Left forelimb (tissue), 1 donor: ENCODE measurements around the gene NPAS3.

ENCODE experiments used
- DNase-seq: peaks from one replicate; pipeline ENCODE4 v3.0.0-alpha.2; 2018; ENCODE audit warnings: low spot score

Gene NPAS3

DNA sequence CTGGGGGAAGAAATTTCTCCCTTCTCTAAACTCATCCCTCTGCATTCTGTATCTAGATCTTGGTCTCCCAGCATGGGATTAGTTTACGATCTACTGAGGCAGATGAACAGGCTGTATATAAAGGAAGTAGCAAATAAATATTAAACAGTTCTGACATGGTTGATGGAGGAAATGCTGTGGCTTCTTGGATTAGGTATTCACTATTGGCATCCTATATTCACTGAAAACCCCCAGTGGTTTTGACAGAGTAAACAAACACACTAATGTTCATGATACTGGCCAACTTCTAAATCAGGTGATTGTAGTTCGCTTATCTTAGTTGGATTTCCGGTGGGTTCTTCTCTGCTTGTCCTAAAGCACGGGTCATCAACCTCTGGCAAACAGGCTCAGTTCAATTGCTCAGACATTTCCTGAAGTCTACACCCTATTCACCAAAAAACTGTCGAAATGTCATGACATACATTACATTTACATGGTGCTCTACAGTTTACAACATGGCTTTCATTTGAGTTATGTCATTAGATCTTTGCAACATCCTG lies 578.3 kb downstream of the NPAS3 start:
- DNase-seq = no peak

DNA sequence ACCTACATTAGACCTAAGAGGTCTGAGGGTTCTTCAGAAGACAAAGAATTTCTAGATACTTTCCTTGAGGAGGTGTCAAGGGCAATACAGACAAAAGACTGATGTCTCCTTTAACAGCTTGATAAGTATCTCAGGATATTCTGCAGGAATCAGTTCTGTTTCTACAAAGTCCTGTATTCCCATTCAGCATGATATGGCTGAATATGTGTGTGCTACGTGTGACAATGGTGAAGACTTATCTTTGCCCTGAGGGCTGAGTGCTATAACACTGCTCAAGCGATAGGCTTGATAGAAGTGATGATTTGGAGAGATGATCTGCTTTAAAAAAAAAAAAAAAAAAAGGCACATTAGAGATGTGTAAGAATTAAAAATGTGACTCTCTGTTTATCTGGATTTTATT lies 582.5 kb downstream of the NPAS3 start:
- no peak for DNase-seq

DNA sequence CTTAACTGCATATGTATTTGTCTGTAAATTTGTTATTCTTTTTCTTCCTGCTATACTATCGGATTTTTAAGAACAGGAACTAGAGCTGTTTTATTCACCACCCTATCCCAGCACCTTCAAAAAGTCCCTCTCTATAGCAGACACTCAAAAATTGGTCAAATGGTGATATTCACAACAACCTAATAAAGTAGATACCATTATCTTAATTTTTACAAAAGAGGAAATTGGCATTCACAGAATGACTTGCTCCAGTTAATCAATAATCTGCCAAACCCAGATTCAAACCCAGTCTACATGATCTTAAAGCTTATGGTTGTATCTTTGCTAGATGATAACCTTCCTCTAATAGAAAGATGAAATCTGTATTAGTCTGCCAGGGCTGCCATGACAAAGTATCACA lies 585.6 kb downstream of the NPAS3 start:
- DNase-seq = no peak

DNA sequence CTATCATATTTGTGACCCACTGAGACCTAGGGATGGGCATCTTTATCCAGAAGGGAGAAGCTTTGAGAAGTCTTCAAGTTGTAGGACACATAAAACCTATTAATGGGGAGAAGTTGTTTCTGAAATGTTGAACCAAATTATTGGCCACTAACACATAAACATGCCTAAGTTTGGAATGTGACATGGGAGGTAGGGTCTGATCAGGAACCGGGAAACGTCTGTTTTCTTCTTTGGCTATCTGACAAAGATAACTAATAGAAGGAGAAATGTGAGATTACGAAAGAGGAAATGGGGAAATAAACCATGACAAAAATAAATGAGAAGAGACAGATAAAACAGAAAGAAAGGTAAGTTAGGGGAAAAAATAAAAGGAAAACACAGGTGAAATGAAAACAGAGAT lies 586.9 kb downstream of the NPAS3 start:
- no peak for DNase-seq

DNA sequence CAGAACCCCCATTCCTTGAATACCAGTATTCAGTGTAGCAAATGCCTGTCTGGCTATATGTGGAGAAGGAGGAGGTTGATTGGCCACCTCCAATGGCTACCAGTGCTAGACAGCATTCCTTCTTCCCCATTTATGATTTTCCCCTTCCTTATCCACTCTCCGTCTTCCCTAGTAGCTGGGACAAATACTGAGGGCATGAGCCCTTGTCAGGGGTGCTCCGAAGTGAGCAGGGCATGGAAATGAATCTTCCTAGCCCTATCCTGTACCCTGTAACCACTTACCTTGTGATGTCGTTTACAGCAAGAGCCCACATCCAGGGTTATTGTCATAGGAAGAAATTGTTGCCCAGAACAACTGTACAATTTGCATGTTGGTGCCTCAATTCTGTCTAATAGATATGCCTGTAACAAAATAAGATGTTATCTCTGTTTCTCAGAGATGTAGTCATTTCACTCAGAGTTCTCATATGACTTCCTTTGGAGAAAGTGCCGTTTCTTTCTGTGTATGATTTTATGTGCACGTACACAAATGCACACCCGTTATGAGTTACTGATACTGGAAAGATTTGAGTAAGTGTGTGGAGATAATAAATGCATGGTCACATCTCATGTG lies 588.5 kb downstream of the NPAS3 start:
- DNase-seq = no peak

DNA sequence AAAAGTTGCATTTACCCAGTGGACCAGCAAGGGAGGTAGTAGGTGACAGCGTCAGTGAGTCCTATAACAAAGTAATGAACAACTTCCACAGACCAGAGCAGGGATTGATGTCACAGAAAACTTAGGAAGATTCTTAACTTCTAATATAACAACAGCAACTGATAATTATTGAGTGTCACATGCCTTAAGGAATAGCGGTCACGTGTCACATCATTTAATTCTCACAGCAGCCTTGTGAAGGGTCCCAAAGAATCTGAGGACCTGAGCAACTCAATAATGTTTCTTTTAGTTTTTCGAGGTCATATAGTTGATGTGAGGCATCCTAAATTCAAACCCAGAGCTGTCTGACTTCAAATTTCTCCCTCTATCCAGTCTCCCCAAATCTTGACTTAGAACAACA lies 590.0 kb downstream of the NPAS3 start:
- DNase-seq = no peak

DNA sequence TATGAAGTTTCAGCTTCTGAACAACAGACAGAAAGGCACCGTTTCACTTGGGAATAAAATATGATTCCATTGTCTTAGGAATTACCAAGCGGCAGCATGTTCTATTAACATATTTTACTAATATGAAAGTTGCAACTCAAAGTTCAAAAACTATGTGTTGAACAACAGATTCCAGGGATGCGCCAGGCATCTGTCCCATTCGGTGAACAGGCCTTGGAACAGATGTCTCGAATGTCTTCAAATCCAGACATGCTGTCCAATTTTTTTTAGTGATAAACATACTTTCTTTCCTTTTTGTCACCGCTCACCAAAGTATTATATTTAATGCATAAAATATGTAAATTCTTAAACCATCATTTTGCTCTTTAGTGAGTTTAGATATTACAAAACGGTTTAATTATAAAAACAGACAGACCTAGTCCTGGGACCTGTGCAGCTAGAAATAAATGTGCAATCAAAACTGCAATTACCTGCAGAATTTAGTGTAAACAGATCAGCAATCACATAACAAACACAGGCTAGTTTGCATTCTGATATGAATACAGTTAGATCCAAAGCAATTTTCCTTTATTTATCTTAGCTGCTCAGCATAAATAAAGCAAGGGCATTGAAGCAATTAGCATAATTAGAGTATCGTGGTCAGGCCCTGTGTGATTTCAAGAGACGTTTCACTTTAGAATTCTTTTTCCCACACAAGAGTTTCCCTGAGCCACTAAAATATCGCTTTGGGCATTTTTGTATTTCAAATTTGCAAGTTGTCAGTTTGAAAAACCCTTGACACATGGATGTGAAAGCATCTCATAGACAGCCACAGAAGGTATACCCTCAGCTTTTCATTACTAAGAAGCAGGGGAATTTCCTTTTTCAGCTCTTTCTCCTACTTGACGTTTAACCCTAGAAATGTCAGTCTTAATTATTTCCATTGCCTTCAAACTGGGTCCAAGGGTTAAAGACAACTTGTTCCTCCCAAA lies 591.4 kb downstream of the NPAS3 start:
- DNase-seq = no peak

DNA sequence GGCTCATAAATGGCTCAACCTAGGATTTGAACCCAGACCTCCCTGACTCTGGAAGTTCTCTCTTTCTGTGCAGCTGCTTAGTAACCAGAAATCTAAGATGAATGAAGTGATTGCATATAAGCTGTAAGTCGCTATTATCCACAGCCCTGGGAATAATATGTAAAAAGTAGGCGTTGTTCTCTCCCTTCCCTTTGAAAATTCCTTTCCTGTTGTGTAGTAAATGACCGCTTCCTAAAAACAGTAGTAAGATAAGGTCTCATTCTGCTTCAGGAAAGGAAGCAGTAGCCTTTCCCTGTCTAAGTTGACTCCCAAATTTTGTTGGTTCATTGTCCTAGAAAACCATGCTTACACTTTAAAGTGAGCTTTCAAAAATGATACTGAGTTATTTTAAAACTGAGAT lies 593.9 kb downstream of the NPAS3 start:
- no peak for DNase-seq

DNA sequence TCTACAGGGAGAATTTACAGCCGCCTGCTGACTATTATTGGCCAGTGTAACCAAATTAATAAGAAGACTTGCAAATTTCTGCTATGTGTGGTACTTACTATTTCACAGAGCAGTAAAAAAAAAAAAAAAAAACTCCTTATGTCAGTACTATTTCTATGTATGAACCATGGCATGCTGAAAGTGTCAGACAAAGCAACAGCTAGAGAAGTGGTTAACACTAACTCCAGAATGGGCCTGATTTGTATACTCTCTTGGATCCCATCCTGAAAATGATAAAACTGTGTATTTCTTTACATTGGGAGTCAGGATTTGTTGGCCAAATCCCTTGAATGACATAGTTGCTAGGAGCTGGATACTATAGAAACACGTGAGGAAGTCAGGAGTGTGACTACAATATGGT lies 595.4 kb downstream of the NPAS3 start:
- no peak for DNase-seq

DNA sequence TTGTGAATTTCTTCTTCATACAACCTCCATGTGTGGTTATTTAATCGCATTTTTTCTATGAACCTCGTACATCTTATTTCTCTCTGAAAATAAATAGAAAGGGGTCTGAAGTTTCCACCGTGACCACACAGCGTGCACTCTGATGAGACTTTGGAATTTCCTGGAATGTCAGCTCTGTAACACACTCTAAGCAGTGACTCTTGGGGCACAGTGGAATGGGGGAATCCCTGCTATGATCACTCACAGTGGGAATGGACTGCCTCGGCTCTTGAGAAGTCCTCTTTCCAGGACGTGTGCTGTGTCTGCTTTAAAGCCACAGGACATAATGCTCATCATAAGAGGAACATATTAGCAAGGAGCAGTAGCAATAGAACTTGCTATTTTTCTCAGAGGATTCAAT lies 596.0 kb downstream of the NPAS3 start:
- DNase-seq = no peak

DNA sequence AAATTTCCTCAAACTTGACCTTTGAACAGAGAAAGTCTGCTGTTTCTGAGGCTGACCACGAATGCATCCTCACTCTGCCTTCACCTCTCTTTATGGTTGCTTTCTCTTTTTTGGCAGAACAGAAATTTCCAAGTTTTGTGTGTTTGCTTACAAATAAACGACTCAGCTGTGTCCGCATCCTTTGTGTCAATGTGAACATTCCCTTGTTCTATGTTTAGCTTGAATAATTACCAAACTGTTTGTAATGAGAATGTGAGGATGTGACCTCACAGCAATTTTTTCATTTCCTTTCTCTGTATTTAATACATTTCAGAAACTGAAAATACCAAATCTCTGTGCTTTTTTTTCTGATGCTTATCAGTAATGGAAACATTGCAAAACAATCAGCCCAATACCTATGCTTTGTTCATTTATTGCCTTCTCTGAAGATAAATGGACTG lies 601.3 kb downstream of the NPAS3 start:
- no peak for DNase-seq

DNA sequence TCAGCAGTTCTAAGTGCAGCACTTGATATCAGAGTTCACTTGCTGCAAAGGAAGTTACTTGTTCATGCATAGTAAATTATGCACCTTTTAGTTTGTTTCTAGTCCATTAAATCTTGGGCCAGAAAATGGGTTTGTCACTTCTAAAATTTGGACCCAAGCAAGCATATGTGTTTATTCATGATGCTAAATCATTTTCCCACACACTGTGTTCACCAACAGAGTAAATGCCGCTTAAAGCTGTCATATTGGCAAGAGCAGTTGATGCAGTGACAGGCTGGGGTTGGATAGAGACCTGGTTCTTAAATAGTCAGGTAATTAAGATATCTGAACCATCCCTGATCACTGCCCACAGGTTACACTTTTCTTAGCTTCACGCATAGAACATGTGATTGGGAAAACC lies 602.5 kb downstream of the NPAS3 start:
- no peak for DNase-seq

DNA sequence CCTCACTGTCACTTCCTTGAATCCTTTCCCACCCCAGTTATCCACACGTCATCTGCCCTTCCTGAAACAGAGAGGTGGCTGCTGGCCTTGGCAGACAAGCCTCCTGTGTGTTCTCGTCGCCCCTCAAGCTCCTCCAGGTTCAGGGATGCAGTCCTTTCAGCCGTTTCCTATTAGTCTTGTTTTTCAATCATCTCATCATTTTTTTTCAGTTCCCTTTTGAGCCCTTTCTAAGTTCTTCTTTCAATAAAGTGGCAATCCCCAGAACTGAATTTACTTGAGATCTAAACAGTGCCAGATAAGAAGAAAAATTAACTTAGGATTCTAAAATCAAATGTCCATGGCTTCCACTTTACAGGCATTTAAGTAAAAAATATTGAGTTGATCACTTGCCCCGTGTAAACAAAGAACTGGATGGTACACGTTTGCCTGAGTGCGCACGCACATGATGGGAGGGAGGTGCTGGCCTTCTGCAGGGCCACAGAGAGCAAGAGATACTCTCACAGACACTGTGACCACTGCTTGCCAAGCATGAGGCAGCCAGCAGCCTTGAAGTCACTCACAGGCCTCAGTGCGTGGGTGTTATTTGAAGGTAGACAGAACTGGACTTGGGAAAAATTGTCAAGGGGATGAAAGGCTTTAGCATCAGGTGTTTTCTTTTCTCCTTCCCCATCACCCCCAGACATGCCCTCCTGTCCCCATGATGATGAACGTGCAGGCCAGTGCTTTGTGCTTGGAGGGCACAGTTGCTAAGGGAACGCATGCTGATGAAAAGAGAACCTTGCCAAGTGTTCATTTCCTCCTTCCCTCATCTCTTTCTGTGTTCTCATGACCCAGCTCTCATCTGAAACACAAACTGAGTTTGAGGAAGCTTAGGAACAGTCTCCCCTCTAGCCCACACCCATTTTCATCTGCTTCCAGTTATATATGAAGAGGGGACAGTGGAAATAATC lies 603.9 kb downstream of the NPAS3 start:
- no peak for DNase-seq

DNA sequence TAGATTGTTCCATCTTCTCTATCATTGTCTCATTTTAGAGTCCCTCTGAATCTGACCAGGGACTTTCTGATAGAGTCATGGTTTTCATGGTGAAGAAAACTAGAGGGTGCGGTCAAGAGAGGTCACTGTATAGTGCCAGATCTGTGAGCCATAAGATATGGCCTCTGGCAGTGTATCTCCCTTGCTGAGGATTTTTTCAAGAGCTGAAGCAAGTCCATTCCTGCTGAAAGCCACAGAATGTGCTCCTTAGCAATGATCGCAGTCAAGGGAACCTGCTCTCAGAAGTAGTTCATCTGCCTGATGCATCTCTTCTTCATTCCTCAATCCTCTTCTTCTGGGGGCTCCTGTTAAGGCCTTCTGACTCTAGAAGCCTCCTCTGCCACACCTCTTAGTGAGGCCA lies 607.0 kb downstream of the NPAS3 start:
- DNase-seq = no peak

DNA sequence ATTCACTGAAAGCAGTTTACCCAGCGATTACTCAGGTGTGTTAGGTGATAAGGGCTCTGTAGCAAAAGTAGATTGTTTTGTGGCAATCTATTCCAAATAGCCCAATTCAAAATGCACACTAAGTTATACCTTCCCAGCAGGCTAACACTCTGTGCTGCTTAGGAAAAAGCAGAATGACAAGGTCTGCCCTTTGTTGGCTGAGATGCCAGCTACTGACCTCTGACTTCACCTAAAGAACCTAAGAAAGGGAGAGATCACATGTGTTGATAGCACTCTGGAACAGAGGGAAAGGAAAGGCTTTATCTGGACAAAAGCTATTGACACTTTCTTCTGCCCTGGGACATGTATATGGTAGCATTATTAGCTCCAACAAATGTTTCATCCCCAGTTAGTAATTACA lies 609.9 kb downstream of the NPAS3 start:
- DNase-seq = no peak

DNA sequence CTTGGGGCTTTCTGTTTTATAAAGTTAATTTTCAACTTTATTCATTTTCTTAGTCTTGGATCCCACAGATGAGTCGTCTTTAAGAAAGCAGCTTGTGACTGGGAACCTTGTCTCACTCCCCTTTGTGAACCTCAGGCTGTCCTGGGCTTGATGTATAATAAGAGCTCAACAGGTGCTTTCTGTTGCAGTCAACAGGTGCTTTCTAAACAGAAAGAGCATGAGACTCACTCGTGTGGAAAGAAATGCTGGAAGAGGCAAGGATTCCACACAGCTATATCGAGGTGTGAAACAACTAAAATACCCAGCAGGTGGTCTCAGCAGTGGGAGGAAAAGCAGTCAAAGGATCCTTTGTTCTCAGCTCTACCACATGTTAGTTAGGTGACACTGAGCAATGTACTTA lies 613.3 kb downstream of the NPAS3 start:
- no peak for DNase-seq

DNA sequence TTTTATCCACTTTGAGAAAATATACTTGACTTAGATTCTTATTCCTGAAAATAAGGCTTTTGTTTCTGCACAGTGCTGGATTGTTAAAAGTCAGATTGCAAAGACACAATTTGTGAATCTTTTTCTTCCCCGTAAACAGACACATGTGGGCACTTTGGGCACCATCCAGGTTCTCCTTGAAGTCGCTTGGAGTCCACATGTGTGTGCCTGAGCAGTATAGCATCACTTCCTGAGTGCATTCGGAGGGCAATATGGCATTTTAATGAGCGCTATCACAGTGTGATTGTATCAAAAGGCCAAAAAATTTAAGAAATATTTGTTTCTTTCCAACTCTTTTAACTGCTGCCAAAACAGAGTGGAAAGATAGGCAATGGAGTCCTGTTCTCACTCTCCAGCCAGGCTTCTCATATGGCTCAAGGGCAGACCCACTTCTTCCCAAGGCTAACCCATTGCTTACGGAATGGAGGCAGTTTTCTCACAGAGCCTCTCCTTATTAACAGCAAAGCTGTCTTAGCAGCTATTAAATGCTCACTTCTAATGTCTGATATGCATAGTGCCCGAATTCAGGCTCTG lies 615.1 kb downstream of the NPAS3 start:
- no peak for DNase-seq

DNA sequence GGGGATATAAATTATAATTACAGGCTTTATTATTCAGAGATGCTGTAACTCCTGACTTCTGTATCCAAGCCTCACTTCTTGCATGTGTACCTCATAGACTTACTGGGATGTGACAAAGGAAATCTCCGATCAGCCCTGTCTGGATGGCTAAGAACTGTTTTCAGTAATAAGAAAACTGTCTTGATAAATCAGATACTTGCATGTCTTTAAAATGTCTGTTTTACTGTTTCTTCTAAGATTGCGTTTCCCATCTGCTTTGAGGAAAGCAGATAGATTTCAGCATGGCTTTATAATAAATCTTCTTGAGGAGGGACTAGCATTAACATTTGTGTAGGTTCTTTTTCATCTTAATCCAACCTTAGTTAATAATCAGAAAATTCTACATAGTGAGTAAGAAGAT lies 616.3 kb downstream of the NPAS3 start:
- DNase-seq = no peak

DNA sequence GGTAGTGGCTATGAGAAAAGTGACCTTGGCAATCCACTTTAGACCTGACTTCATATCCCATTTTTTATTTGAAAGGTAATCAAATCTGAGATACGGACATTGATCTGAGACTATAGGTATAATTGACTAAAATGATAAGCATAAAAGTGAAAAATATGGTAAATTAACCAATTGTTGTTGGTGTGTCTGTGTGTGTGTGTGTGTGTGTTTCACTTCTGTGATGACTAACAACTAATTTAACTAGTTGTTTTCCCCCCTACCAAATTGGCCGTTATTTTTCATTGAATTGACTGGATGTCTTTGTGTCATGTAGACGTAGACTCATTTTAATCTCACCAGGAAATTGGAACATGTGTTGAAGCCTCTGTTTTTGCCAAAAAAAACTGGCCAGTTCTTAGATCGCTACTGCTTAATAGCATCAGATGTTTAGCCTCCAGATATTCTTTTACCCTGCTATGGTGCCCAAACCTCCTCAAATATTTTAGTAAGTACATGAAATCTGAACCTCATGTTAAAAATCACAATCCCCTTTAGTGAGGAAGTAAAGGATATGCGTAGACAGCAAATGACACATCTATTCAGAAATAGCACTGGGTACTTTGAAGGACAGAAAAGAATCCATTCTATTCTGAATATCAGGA lies 617.2 kb downstream of the NPAS3 start:
- no peak for DNase-seq

DNA sequence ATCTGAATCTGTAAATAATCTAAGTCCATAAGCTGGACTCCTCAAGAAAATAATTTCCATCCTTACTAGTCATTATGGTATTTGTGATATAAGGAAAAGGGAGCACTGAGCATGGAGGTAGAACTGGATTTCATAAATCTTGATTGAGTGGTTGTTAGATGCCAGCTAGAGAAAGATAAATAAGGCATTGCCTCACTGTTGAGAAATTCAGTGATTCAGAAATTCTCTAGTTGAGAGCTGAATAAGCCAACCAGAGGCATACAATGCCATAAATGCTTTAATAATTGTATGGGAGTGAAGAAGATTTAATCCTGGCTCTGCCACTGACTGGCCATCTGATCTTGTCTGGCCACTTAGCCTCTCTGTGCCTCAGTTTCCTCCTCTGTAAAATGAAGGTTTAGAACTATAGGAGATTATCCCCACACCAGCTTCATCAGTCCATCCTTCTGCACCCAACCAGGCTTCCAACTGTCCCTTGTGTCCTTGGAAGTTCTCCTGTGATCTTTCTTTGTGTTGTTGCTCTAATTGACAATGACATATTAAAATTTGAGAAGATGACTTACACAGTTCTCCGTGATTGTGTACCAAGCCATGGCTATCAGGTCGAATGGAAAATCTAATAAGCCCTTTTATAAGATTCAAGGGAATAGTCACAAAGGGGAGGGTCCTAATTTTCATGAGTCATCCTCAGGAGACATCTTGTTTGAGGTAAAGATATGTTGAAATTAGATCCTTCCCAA lies 617.9 kb downstream of the NPAS3 start:
- DNase-seq = no peak
